HCEC 1CT (cell line): ENCODE data around the gene SART1.
"Not testable (repeated sequence)": the region's sequence is repeated elsewhere in the genome, so short reads cannot be mapped to it uniquely, and the experiment has no call there.

Source experiments
- DNase-seq: peaks from one replicate; pipeline ENCODE4 v3.0.0-alpha.2; 2017

Gene SART1

GRCh38 chr11:65932558-65932919, 29.0 kb upstream of the SART1 start:
- peak; percentile 27 for DNase-seq

GRCh38 chr11:65934014-65934413, 27.5 kb upstream of the SART1 start:
- no peak for DNase-seq

GRCh38 chr11:65937766-65938165, 23.8 kb upstream of the SART1 start:
- DNase-seq, result no peak

- DNase-seq, result no peak
Measured at GRCh38 chr11:65941720-65942310, 19.7 kb upstream of the SART1 start.

GRCh38 chr11:65942531-65942930, 19.0 kb upstream of the SART1 start:
- no peak for DNase-seq

- DNase-seq, result no peak
Measured at GRCh38 chr11:65944191-65944590, 17.3 kb upstream of the SART1 start.

GRCh38 chr11:65944767-65945166, 16.8 kb upstream of the SART1 start:
- no peak for DNase-seq

GRCh38 chr11:65945430-65945911, 16.1 kb upstream of the SART1 start, which contains the start of gene TSGA10IP:
TSGA10IP (plus strand) TSS chr11:65945480; CDS start chr11:65945676, 196 bp downstream.
- no peak for DNase-seq

GRCh38 chr11:65945941-65946558, 15.5 kb upstream of the SART1 start:
- DNase-seq, result no peak

GRCh38 chr11:65946655-65947054, 14.9 kb upstream of the SART1 start:
- no peak for DNase-seq

- no peak for DNase-seq
Measured at GRCh38 chr11:65947133-65947532, 14.4 kb upstream of the SART1 start.

- DNase-seq, result no peak
Measured at GRCh38 chr11:65947603-65948125, 13.9 kb upstream of the SART1 start.

GRCh38 chr11:65950711-65951110, 10.8 kb upstream of the SART1 start:
- not testable (repeated sequence) for DNase-seq

GRCh38 chr11:65951641-65952040, 9.9 kb upstream of the SART1 start:
- not testable (repeated sequence) for DNase-seq

- no peak for DNase-seq
Measured at GRCh38 chr11:65952052-65952521, 9.4 kb upstream of the SART1 start.

GRCh38 chr11:65953471-65953870, 8.1 kb upstream of the SART1 start:
- DNase-seq, result no peak

- no peak for DNase-seq
Measured at GRCh38 chr11:65954771-65955170, 6.8 kb upstream of the SART1 start.

GRCh38 chr11:65958291-65958690, 3.2 kb upstream of the SART1 start:
- DNase-seq, result no peak

- no peak for DNase-seq
Measured at GRCh38 chr11:65958774-65959420, 2.6 kb upstream of the SART1 start.

- DNase-seq, result no peak
Measured at GRCh38 chr11:65960824-65961266, 689 bp upstream of the SART1 start.

GRCh38 chr11:65962141-65962564, 619 bp downstream of the SART1 start:
- DNase-seq, result no peak

- DNase-seq, result no peak
Measured at GRCh38 chr11:65964906-65965305, 3.4 kb downstream of the SART1 start.

GRCh38 chr11:65965986-65966762, 4.6 kb downstream of the SART1 start:
- DNase-seq, result no peak
